Peyer's patch (tissue), 4 donors: ENCODE measurements around the gene GLB1L.
A peak's percentile ranks its signal among the peaks of the same experiment; 100 is the strongest.

ENCODE experiments used
- CTCF ChIP-seq, 6 experiments: fragments of 450-650 bp in 4 of 6; fragments of 200-600 bp in 2 of 6; sonication (generic) in 1 of 6; IDR thresholded peaks; one replicate each; pipeline ENCODE4 v1.5.1; 2017 to 2019; ENCODE audit warnings: antibody characterized with exemption in 6 of 6, mild to moderate bottlenecking in 3 of 6, moderate library complexity in 1 of 6
- POLR2A ChIP-seq, 2 donors: fragments of 450-650 bp; IDR thresholded peaks; one replicate each; pipeline ENCODE4 v1.5.1; 2017; ENCODE audit warnings: antibody characterized with exemption in 2 of 2, mild to moderate bottlenecking in 2 of 2, moderate library complexity in 2 of 2

- TF ChIP-seq CTCF (IDR thresholded peaks at IDR 0.05) (no peak), POLR2A (IDR thresholded peaks at IDR 0.05) (peak; percentile 90 to 94)
Measured at GRCh38 chr2:219279151-219279915, 34.1 kb upstream of the GLB1L start, which contains the start of gene DNAJB2.
